Left ventricle myocardium superior (tissue), 1 donor: ENCODE measurements around the gene SLC2A5. TPM values are rescaled to one million over a fixed set of nuclear protein-coding genes. Genes with fewer than 3 reads are reported as not detected.

Experiments used
- ATAC-seq: fragments of 200-7000 bp; cut with Tn5 transposase; one replicate; pipeline ENCODE4 v1.9.1; 2020; ENCODE audit warnings: mild to moderate bottlenecking, moderate library complexity
- DNase-seq: peaks from one replicate; pipeline ENCODE4 v3.0.0-alpha.2; 2020
- intact Hi-C: fragments of 100-400 bp; cut with micrococcal nuclease; formaldehyde crosslinking; loops from one replicate; pipeline ENCODE4 v1.11.0; 2022
- total RNA-seq: library from RNA; stranded (reverse); fragmentation: NEBNext Ultra II Directional; extraction: Animal tissue kit (Norgen Biotek cat#: 25700); gene quantifications from one replicate; pipeline ENCODE4 v1.2.1, GENCODE V29; 2021
- donor health status: DM: no; HTN: yes; CAD: no; lungs with severe emphysema.

Gene SLC2A5
- total RNA-seq, 1 donor from 2014 or later = 3.2 TPM

- intact Hi-C loops = no loop called here
- ATAC-seq = no peak
- DNase-seq = no peak
These were observed 1.1 kb upstream of the SLC2A5 start for GRCh38 chr1:9070486-9070885.

- intact Hi-C loops = no loop called here
- DNase-seq (no peak), ATAC-seq (peak; percentile 6)
These were observed 482 bp downstream of the SLC2A5 start for GRCh38 chr1:9068981-9069325.

- intact Hi-C loops = no loop called here
- peak; percentile 81 for ATAC-seq
These were observed 2.3 kb downstream of the SLC2A5 start for GRCh38 chr1:9066945-9067807.

GRCh38 chr1:9065213-9065751, 4.2 kb downstream of the SLC2A5 start:
- ATAC-seq (peak; percentile 34), DNase-seq (no peak)
- intact Hi-C loops = no loop called here

More at GRCh38 chr1:9066945-9067807, 2.3 kb downstream of the SLC2A5 start:
- DNase-seq = peak; percentile 73

GRCh38 chr1:9062846-9063245, 6.6 kb downstream of the SLC2A5 start:
- intact Hi-C loops = no loop called here
- ATAC-seq (no peak), DNase-seq (no peak)

- ATAC-seq (no peak), DNase-seq (no peak)
- intact Hi-C loops = no loop called here
These were observed 7.4 kb downstream of the SLC2A5 start for GRCh38 chr1:9062021-9062471.

GRCh38 chr1:9061252-9061960, 8.0 kb downstream of the SLC2A5 start:
- no peak for DNase-seq
- intact Hi-C loops = no loop called here
- peak; percentile 24 for ATAC-seq

GRCh38 chr1:9059891-9060744, 9.3 kb downstream of the SLC2A5 start:
- no peak for ATAC-seq
- no peak for DNase-seq
- intact Hi-C loops = no loop called here

GRCh38 chr1:9058465-9058864, 11.0 kb downstream of the SLC2A5 start:
- DNase-seq = no peak
- intact Hi-C loops = no loop called here
- ATAC-seq = peak; percentile 19

GRCh38 chr1:9057851-9058250, 11.6 kb downstream of the SLC2A5 start:
- ATAC-seq = no peak
- no peak for DNase-seq
- intact Hi-C loops = no loop called here

- ATAC-seq (no peak), DNase-seq (no peak)
- intact Hi-C loops = no loop called here
These were observed 17.0 kb downstream of the SLC2A5 start for GRCh38 chr1:9052272-9053049.

GRCh38 chr1:9051379-9051778, 18.1 kb downstream of the SLC2A5 start:
- ATAC-seq = no peak
- no peak for DNase-seq
- intact Hi-C loops = no loop called here

- ATAC-seq (peak; percentile 32), DNase-seq (no peak)
- intact Hi-C loops = no loop called here
These were observed 18.6 kb downstream of the SLC2A5 start for GRCh38 chr1:9050803-9051202.

GRCh38 chr1:9048551-9048950, 20.9 kb downstream of the SLC2A5 start:
- ATAC-seq = no peak
- DNase-seq = no peak
- intact Hi-C loops = no loop called here

GRCh38 chr1:9047019-9047418, 22.4 kb downstream of the SLC2A5 start:
- no peak for DNase-seq
- intact Hi-C loops = no loop called here
- ATAC-seq = no peak

- intact Hi-C loops = no loop called here
- ATAC-seq (no peak), DNase-seq (no peak)
These were observed 23.4 kb downstream of the SLC2A5 start for GRCh38 chr1:9045861-9046510.

- intact Hi-C loops = no loop called here
- DNase-seq = no peak
- ATAC-seq = no peak
These were observed 25.2 kb downstream of the SLC2A5 start for GRCh38 chr1:9044236-9044635.

GRCh38 chr1:9042272-9042671, 27.2 kb downstream of the SLC2A5 start:
- ATAC-seq (no peak), DNase-seq (no peak)
- intact Hi-C loops = no loop called here
